DND-41 (cell line): ENCODE measurements around the gene KRTDAP.

ENCODE experiments used
- ATAC-seq: fragments of 200-7000 bp; cut with Tn5 transposase; 3 replicates; pipeline ENCODE4 v1.9.1; 2021; ENCODE audit warnings: low read depth; ENCODE audit not compliant: insufficient read depth
- DNase-seq: peaks from one replicate; pipeline ENCODE4 v3.0.0-alpha.2; 2020
- H2AFZ ChIP-seq: 2 replicates; pipeline ENCODE4 v1.6.0; 2012; ENCODE audit warnings: low read depth, low read length
- H3K27ac ChIP-seq: 2 replicates; pipeline ENCODE4 v1.5.1; 2012; ENCODE audit warnings: low read length, inconsistent platforms
- H3K27me3 ChIP-seq: fragments of 200-600 bp; sonication (generic); 2 replicates; pipeline ENCODE4 v1.6.0; 2012; ENCODE audit warnings: low read length, mild to moderate bottlenecking, inconsistent platforms; ENCODE audit not compliant: insufficient read depth, poor library complexity
- H3K36me3 ChIP-seq: 2 replicates; pipeline ENCODE4 v1.5.1; 2012; ENCODE audit warnings: low read length, inconsistent platforms; ENCODE audit not compliant: insufficient read depth
- H3K4me1 ChIP-seq: 2 replicates; pipeline ENCODE4 v1.5.1; 2012; ENCODE audit warnings: mild to moderate bottlenecking, low read length; ENCODE audit not compliant: insufficient read depth
- H3K4me2 ChIP-seq: 2 replicates; pipeline ENCODE4 v1.6.0; 2012; ENCODE audit warnings: mild to moderate bottlenecking, moderate library complexity, low read length, inconsistent platforms; ENCODE audit not compliant: insufficient read depth
- H3K4me3 ChIP-seq, 2 experiments: fragments of 200-600 bp in 1 of 2; shearing (Covaris generic) in 1 of 2; 2 replicates each; pipeline ENCODE4 v1.5.1; 2012 to 2016; ENCODE audit warnings: inconsistent platforms in 2 of 2, low read length in 2 of 2, mild to moderate bottlenecking in 2 of 2, low read depth in 1 of 2, moderate library complexity in 1 of 2
- H3K79me2 ChIP-seq: 2 replicates; pipeline ENCODE4 v1.6.0; 2012; ENCODE audit warnings: low read length, inconsistent platforms; ENCODE audit not compliant: insufficient read depth
- H3K9ac ChIP-seq: 2 replicates; pipeline ENCODE4 v1.6.0; 2012; ENCODE audit warnings: low read depth, mild to moderate bottlenecking, inconsistent platforms, low read length, moderate library complexity
- H3K9me3 ChIP-seq: 2 replicates; pipeline ENCODE4 v1.5.1; 2012; ENCODE audit warnings: low read length, moderate library complexity, mild to moderate bottlenecking, inconsistent platforms; ENCODE audit not compliant: insufficient read depth, severe bottlenecking
- H4K20me1 ChIP-seq: 2 replicates; pipeline ENCODE4 v1.6.0; 2012; ENCODE audit warnings: low read length; ENCODE audit not compliant: insufficient read depth
- CTCF ChIP-seq: IDR thresholded peaks from 2 replicates; pipeline ENCODE4 v1.5.1; 2012; ENCODE audit warnings: borderline replicate concordance, low read length, moderate library complexity, mild to moderate bottlenecking; ENCODE audit not compliant: poor library complexity, severe bottlenecking; ENCODE audit errors: extremely low read depth
- EZH2 ChIP-seq: IDR thresholded peaks from 3 replicates; pipeline ENCODE4 v1.6.1; 2012; ENCODE audit warnings: borderline replicate concordance, low read depth, mild to moderate bottlenecking, moderate library complexity, low read length, inconsistent platforms; ENCODE audit not compliant: severe bottlenecking

KRTDAP gene

GRCh38 chr19:35449359-35450043, 40.8 kb downstream of the KRTDAP start:
- Histone ChIP-seq H3K9ac (no peak overlapping the region), H3K27ac (no peak overlapping the region), H3K79me2 (no peaks in the 10 kb centered on the region), H4K20me1 (no peaks in the 10 kb centered on the region), H3K4me1 (no peaks in the 10 kb centered on the region), H3K27me3 (peaks cover 5% of the 10 kb centered on the region), H2AFZ (no peak overlapping the region), H3K4me3 (no peak overlapping the region), H3K9me3 (no peaks in the 10 kb centered on the region), H3K4me2 (no peak overlapping the region), H3K36me3 (no peaks in the 10 kb centered on the region)
- TF ChIP-seq CTCF = no peak
- no peak for TF ChIP-seq EZH2
- DNase-seq = no peak
- ATAC-seq = no peak

- Histone ChIP-seq H3K4me2 (no peak within 1 kb of the TSS), H2AFZ (no peak within 1 kb of the TSS), H3K36me3 (no peaks in the 10 kb centered on the region), H3K27ac (no peak within 1 kb of the TSS), H3K9ac (no peak within 1 kb of the TSS), H3K4me1 (no peaks in the 10 kb centered on the region), H3K27me3 (peaks cover 5% of the 10 kb centered on the region), H4K20me1 (no peaks in the 10 kb centered on the region), H3K79me2 (no peaks in the 10 kb centered on the region), H3K9me3 (no peaks in the 10 kb centered on the region), H3K4me3 (no peak within 1 kb of the TSS)
- DNase-seq = no peak
- TF ChIP-seq CTCF = no peak
- no peak for TF ChIP-seq EZH2
- no peak for ATAC-seq
These were observed 42.4 kb downstream of the KRTDAP start, which contains the start of gene FFAR2 for GRCh38 chr19:35447606-35448469. TSS of gene FFAR2 (plus strand) at chr19:35448257. CDS start at chr19:35449715, 1,458 bp downstream.

- H4K20me1 ChIP-seq = no peaks in the 10 kb centered on the region
- ATAC-seq = no peak
- H3K36me3 ChIP-seq = no peaks in the 10 kb centered on the region
- no peaks in the 10 kb centered on the region for H3K79me2 ChIP-seq
- no peak overlapping the region for H3K9ac ChIP-seq
- TF ChIP-seq EZH2 (no peak), CTCF (no peak)
- no peak overlapping the region for H3K4me3 ChIP-seq
- no peak overlapping the region for H2AFZ ChIP-seq
- H3K4me2 ChIP-seq = no peak overlapping the region
- no peaks in the 10 kb centered on the region for H3K4me1 ChIP-seq
- H3K9me3 ChIP-seq = no peaks in the 10 kb centered on the region
- peaks cover 5% of the 10 kb centered on the region for H3K27me3 ChIP-seq
- DNase-seq = no peak
- no peak overlapping the region for H3K27ac ChIP-seq
These were observed 44.3 kb downstream of the KRTDAP start for GRCh38 chr19:35445826-35446593.
